ENCODE measurements around the gene MED26.

MED26 gene

GRCh38 chr19:16576690-16577530, 51.1 kb downstream of the MED26 start:
- Histone ChIP-seq H3K27ac (no peak overlapping the region), H3K27me3 (replicated peaks) (no peaks in the 10 kb centered on the region), H3K36me3 (replicated peaks) (peaks cover 28% of the 10 kb centered on the region), H3K4me3 (ENCODE audit: low read depth, low read length) (no peak overlapping the region)
- DNase-seq, result no peak
- in situ Hi-C loops (cut with HindIII; ENCODE audit: low pct_ligation_motif_present, low sequenced_read_pairs), result no loop called here
- TF ChIP-seq, protein P1, sequence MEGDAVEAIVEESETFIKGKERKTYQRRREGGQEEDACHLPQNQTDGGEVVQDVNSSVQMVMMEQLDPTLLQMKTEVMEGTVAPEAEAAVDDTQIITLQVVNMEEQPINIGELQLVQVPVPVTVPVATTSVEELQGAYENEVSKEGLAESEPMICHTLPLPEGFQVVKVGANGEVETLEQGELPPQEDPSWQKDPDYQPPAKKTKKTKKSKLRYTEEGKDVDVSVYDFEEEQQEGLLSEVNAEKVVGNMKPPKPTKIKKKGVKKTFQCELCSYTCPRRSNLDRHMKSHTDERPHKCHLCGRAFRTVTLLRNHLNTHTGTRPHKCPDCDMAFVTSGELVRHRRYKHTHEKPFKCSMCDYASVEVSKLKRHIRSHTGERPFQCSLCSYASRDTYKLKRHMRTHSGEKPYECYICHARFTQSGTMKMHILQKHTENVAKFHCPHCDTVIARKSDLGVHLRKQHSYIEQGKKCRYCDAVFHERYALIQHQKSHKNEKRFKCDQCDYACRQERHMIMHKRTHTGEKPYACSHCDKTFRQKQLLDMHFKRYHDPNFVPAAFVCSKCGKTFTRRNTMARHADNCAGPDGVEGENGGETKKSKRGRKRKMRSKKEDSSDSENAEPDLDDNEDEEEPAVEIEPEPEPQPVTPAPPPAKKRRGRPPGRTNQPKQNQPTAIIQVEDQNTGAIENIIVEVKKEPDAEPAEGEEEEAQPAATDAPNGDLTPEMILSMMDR (IDR thresholded peaks at IDR 0.05; ENCODE audit: low read depth, low read length, missing control alignments), result no peak

GRCh38 chr19:16575861-16576689, 51.9 kb downstream of the MED26 start:
- Histone ChIP-seq H3K27me3 (replicated peaks) (no peaks in the 10 kb centered on the region), H3K4me3 (ENCODE audit: low read depth, low read length) (no peak overlapping the region), H3K27ac (no peak overlapping the region), H3K36me3 (replicated peaks) (peaks cover 26% of the 10 kb centered on the region)
- no peak for DNase-seq
- TF ChIP-seq, protein P1 (IDR thresholded peaks at IDR 0.05; ENCODE audit: low read depth, low read length, missing control alignments), result no peak
- in situ Hi-C loops (cut with HindIII; ENCODE audit: low pct_ligation_motif_present, low sequenced_read_pairs), result no loop called here

DNA sequence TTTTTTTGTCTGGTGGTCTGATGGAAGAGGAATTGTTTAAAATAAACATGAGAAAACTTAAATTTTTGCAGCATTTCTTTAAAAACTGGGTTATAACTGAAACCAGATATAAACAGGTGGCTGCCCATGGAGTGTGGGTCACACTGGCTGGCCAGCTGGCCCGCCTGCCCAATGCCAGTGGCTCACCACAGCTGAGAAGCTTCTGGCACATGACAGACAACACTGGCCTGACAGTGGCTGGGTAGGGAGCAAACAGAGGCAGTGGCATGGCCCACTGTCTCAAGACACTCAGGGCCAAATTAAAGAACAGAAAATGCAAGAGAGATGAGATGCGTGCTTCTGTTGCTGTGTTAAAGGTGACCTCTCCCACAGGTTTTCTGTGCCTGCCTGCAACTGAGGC, 52.7 kb downstream of the MED26 start:
- in situ Hi-C loops (cut with HindIII; ENCODE audit: low pct_ligation_motif_present, low sequenced_read_pairs), result no loop called here
- Histone ChIP-seq H3K4me3 (ENCODE audit: low read depth, low read length) (no peak overlapping the region), H3K27me3 (replicated peaks) (no peaks in the 10 kb centered on the region), H3K27ac (no peak overlapping the region), H3K36me3 (replicated peaks) (peaks cover 26% of the 10 kb centered on the region)
- TF ChIP-seq, protein P1 (IDR thresholded peaks at IDR 0.05; ENCODE audit: low read depth, low read length, missing control alignments), result no peak
- no peak for DNase-seq

GRCh38 chr19:16573925-16574324, 54.1 kb downstream of the MED26 start:
- Histone ChIP-seq H3K4me3 (ENCODE audit: low read depth, low read length) (no peak overlapping the region), H3K27ac (no peak overlapping the region), H3K36me3 (replicated peaks) (peaks cover 24% of the 10 kb centered on the region), H3K27me3 (replicated peaks) (no peaks in the 10 kb centered on the region)
- no peak for DNase-seq
- in situ Hi-C loops (cut with HindIII; ENCODE audit: low pct_ligation_motif_present, low sequenced_read_pairs), result no loop called here
- TF ChIP-seq, protein P1 (IDR thresholded peaks at IDR 0.05; ENCODE audit: low read depth, low read length, missing control alignments), result no peak

GRCh38 chr19:16573296-16573695, 54.7 kb downstream of the MED26 start:
- Histone ChIP-seq H3K36me3 (replicated peaks) (peaks cover 29% of the 10 kb centered on the region), H3K27ac (no peak overlapping the region), H3K27me3 (replicated peaks) (no peaks in the 10 kb centered on the region), H3K4me3 (ENCODE audit: low read depth, low read length) (peak overlapping the region; percentile 98)
- no peak for DNase-seq
- TF ChIP-seq, protein P1 (IDR thresholded peaks at IDR 0.05; ENCODE audit: low read depth, low read length, missing control alignments), result no peak
- in situ Hi-C loops (cut with HindIII; ENCODE audit: low pct_ligation_motif_present, low sequenced_read_pairs), result no loop called here

All from brain microvascular endothelial cell (primary cell).